NCI-H2171 treated with DMSO at 0.1 percent for 48 hours (cell line): ENCODE data around the gene SPEN.

Experiments used
- DNase-seq: peaks from one replicate; lab custom pipeline; 2025; lab: John Stamatoyannopoulos, UW

Gene SPEN

DNA sequence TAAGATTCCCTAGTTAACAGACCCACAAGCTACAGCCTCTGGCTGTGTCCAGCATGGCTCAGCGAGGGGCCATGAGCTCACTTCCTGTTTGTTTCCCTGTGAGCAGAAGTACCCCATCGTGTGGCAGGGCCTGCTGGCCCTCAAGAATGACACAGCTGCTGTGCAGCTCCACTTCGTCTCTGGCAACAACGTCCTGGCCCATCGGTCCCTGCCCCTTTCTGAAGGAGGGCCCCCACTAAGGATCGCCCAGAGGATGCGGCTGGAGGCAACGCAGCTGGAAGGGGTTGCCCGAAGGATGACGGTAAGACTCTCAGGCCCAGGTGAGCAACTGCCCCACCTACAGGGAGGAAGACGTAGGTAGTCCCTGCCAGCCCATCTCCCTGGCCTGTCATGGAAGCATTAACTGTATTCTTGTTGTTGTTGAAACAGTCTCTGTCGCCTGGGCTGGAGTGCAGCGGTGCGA, 90.2 kb downstream of the SPEN start:
- no peak for DNase-seq

DNA sequence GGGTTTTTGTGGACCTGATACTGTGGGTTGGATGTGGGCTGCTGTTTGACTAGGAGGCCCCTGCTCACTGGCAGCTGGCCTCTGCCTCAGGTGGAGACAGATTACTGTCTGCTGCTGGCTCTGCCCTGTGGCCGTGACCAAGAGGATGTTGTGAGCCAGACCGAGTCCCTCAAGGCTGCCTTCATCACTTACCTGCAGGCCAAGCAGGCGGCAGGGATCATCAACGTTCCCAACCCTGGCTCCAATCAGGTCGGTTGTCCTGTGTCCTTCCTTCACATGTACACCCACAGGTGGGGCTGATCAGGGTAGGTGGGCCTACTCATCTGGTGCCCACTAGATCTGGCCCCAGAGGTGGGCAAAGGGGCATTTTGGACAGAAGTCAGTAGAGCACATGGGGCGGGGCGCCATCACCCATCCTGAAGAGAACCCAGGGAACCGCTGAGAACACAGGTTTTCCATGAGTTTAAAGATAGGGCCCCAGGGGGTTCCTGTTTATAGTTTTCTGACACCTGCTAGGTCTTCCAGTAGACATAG, 91.2 kb downstream of the SPEN start:
- no peak for DNase-seq

DNA sequence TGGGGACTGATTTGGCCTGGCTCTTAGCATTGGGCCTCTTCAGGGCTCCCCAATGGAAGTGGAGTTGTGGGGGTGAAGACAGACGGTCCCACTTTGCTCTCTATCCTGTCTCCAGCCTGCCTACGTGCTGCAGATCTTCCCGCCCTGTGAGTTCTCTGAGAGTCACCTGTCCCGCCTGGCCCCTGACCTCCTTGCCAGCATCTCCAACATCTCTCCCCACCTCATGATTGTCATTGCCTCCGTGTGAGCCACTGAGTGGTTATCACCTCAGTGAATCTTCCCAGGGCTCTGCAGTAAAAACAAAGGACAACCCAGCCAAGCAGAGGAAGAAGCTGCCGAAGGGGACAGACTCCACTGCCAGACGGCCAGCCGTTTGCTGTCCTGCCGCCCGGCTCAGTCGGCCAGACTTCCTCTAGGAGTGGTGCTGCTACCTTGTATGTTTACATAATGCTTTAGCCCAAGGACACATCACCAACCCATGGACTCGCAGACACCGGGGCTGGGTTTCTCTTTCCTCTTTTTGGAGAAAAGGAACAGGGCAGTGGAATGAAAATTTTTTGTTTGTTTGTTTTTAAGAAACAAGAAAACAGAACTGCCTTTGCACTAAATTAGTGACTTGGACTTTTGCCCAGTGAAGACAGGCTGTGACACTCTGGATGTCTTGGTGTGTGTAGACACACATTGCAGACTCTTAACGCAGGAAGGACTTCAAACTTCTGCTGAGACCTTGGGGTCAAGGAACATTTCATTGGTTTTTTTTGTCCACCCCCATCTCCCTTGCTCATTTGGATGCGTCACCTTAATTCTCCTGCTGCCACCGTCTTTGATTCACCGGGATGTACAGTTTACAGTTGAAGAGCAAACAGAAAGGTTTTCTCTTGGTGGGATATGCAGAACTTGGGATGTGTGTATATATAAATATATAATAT, 91.9 kb downstream of the SPEN start:
- DNase-seq, result no peak

DNA sequence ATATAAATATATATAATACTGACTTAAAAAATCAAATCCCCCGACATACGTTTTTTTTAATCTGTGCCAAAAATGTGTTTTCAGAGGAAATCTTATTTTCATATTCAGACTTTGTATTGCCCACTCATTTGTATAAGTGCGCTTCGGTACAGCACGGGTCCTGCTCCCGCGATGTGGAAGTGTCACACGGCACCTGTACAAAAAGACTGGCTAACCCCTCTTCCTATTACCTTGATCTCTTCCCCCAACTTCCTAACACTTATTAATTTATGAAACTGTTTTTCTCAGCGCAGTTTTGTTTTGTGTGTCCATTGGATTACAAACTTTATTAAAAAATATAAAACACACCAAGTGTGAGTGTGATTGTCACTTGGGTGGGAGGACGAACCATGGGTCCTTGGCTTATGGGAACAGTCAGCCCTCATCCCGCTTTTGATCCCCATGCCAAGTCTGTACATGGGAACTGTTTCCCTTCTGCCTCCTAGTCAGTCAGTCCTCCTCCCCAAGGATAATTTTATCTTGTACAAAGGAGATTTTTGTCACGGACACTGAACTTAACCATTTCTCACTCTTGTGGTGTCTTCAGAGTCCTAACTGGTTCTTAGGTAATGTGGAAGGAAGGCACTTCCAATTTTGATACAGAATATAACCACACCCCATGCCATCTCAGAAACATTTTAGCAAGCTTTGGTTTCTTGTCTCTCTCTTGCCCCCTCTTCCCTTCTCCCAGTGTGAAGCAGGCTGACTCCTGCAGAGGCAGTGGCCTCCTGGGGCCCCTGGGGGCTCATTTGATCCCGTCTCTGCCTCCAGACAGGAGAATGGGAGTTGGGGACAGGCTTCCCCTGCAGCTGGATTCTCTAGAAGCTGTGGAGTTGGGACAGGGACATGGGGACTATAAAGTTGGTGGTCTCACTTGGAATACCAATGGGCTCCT, 92.9 kb downstream of the SPEN start:
- DNase-seq, result no peak

DNA sequence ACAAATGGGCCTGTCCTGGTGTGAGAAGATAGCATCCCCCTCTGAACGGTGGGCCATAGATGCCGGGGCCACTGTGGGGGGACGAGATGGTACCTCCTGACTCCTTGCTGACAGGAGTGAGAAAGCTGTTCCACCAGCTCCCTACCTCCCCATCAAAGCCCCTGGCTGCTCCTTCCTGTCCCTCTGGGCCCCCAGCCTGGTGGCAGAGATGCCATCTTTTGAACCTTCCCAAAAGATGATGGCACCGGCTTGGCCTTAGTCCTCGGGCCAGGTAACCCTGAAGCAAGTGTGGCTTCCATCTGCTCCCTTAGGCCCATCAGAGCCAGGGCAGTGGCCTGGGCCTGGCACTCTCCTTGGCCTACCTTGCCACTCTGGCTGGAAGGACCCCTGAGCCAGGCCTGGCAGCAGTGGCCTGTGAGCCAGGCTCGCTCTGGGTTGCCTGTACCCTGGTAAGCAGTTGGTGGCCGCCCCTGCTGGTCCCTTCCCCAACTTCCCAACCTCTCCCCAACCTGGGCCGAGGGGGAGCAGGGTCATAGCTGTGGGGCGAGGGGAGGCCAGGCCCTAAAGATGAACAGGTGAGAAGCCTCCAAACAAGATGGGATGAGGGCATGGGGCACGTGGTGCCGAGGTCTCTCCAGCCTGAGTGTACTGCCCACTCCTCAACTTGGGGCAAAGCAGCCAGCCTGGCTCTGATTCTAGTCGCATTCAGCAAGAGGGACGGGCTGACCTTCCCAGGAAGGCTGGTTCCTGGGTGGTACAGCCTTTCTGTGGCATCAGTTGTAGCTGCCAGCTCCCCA, 93.7 kb downstream of the SPEN start:
- no peak for DNase-seq

DNA sequence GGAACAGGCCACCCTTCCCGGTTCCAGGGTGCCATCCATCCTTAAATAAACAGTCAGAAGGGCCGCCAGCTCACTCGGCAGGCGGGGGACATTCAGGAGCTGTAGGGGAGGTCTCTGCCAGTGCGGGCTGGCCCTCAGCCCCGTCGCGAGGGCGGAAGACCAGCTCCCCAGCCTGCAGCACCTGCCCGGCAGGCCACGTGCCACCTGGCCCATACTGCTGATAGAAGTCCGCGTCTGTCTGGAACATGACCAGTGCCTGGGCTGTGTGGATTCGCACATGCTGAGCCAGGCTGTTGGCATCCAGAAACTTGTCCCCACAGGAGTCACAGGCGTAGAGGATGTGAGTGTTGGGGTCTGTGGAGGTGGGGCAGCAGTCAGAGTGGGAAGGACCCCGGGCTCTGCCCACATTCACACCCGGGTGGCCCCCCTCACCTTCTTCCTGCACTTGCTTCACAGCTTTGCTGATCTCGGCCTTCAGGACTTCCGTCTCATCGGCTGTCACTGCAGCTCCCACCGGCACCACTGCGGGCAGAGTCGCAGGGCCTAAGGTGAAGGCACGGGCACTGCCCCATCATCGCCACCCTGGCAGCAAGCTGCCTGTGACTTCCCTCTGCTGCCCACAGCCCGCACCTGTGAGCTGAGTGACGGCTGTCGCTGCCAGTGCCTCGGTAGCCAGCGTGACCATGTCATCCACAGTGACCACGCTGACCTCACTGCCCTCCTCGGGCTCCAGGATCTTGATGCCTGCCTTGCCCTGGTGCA, 94.6 kb downstream of the SPEN start:
- DNase-seq, result no peak

DNA sequence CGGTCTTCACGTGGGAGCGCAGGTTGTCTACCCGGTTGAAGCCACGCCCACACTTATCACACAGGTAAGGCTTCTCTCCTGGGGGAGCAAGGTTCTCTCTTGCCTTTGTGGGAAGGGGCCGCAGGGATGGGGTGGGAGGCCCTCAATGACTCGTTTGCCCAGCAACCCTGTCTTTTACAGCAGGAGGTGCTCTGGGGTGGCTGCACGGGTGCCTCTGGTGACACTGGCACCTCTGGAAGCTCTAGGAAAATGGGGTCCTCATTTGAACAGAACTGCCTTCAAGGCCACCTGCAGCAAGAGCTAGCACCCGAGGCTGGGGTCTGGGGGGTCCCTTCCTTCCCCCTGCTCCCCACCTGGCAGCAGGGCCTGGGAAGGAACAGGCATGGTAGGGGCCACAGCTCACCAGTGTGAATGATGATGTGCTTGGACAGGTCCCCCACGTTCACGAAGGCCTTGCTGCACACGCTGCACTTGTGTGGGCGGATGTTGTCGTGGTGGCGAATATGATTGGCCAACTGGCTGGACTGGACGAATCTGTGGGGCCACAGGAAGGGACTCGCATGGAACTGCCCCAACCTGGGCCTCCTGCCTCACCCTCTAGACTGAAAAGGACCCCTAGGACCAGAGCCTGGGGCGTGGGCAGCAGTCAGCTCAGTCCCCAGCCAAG, 95.3 kb downstream of the SPEN start:
- no peak for DNase-seq

DNA sequence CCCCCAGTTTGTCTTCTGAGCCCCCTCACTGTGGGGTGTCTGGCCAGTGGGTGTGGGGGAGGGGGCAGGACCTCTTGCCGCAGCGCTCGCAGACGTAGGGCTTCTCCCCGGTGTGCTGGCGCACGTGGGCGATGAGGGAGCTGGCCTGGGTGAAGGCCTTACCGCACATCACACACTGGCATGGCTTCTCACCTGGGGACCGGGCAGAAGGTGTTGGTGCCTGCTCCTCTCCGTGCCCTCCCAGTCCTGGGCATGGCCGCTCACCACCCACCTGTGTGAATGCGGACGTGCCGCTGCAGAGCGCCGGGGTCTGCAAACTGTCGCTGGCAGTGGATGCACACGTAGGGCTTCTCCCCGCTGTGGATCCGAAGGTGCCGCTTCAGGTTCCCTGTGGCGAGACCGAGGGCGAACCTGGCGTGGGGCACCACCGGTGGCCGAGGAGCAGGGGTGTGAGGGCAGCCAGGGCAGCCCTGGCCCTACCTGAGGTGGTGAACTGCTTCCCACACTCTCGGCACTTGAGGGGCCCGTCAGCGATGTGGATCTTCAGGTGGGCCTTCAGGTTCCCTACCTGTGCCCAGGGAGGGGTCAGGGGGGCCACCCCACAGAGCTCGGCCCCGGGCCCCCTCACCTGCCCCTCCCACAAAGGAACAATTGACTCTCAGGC, 96.0 kb downstream of the SPEN start:
- no peak for DNase-seq

DNA sequence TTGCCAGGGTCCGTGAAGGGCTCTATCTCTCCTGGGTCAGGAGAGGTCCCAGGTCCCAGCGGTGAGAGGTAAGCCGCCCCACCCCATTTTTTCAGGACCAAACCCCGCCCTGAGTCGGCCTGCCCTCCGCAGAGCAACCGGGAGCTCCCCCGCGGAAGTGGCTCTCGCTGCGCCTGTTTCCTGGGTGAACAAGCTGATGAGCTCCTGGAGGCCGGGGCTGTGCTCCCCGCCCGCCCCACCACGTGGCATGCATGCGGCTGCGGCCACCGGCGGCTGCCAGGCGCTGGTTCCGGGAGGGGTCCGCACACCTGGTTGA, 96.4 kb downstream of the SPEN start:
- DNase-seq, result no peak

DNA sequence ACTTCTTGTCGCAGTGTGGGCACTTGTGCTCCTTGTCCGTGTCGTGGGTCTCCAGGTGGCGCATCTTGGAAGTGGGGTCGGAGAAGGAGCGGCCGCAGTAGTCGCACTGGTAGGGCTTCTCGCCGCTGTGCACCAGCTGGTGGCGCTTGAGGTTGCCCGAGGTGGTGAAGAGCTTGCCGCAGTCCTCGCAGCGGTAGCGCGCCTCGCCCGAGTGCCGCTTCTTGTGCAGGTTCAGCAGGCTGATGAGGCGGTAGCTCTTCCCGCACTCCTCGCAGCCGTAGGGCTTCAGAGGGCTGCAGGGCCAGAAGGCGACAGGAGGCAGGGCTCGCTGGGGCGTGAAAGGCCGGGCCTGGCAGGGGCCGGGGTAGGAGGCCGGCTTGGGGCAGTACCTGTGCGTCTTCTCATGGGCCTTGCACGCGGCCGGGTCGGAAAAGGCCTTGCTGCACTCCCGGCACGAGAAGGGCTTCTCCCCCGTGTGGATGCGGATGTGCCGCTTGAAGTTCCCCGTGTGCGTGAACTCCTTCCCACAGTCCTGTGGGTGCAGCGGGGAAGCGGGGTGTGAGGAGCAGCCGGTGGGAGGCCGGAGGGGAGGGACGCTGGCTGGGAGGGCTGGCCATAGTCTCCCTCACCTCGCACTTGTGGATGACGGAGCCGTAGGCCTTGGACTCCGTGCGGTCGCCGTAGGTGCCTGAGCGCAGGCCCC, 97.0 kb downstream of the SPEN start:
- DNase-seq, result no peak

DNA sequence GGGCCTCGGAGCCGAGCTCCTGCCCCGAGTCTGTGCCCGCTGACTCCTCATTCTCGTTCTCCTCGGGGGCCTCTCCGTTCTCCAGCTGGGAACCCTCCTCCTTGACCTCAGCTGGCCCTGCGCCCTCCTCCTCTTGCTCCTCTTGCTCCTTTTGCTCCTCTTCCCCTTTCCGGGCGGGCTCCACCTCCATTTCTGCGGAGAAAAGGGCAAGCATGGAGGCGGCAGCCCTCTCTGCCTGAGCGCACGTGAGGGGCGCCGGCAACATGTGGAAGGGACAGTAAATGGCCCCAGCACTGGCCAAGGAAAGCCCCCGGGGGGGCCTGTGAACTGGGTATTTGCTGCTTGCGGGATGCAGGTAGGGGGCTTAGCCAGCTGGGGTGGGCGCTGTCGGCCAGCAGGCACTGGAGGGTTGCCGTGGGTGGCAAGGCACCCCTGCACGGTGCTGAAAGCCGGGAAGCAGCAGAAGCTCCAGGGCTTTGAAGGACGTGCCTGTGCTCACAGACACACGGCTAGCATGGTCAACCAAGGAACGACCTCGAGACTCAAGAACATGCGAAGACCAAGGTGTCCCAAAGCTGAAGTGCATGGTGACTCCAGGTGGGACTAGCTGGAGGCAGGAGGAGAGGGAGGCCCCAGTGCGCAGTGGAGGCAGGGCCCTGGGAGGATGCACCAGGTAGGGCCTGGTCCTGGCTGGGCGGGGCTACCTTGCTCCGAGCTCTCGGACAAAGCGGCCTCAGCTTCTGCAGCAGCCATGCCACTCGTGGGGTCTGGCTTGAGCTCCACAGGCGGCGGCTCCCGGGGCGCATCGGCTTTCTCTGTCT, 97.7 kb downstream of the SPEN start:
- no peak for DNase-seq

DNA sequence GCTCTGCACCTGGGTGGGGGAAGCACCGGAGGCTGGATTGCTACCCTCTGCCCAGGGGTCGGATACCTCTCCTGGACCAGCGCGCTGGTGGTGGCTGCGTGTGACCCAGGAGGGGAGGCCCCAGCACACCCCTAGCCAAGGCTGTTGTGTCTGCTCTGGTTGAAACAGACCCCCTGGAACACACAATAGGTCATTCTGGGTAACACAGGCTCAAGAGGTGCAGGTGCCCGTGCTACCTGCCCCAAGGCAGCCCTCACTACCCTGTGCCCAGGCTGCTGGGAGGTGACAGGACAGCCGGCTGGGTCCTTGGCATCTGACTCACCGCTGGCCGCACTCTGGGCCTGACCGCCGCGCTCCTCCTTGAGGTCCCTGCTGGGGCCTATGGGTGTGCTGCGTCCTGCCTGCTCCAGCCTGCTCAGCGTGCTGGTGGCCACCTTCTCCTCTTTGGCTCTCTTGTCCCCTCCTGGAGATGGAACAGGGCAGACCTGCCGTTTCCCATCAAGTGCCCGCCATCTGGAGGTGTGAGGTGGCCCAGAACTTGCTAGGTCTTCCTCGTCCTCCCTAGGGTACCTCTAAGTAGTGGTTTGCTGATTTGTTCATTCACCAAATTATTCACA, 98.4 kb downstream of the SPEN start:
- no peak for DNase-seq

DNA sequence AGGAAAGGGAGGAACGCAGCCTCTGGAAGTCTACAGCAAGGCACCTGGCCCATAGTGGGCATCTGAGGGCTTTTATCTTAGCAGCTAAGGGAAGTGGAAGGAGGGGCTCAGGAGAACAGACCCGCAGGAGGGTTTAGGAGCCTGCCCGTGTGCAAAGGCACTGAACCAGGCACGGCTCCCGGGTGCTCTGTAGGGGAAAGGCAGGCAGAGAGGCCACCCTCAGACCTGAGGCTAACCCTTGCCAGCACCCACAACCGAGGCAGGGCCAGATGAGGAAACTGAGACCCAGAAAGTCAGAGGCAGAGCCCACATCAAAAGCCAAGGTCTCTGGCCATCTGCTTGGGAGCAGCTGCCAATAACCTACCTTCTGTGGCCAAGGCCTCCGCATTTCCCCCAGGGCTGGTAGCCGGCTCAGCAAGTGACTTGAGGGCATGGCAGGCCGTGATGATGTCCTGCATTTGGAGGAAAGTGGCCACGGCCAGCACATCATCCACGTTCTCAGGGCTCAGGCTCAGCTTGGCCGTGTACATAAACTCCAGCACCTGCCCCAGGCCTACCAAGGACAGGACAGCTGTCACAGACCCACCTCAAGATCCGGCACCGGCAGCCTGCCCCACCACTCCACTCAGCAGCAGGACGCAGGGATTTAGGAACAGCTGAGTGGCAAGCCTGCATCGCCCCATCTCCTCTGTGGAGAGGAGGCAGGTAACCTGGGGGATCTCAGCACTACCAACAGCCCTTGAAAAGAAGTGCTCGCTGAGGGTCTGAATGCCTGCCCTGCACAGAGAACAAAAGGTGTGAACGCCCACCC, 99.3 kb downstream of the SPEN start:
- no peak for DNase-seq

DNA sequence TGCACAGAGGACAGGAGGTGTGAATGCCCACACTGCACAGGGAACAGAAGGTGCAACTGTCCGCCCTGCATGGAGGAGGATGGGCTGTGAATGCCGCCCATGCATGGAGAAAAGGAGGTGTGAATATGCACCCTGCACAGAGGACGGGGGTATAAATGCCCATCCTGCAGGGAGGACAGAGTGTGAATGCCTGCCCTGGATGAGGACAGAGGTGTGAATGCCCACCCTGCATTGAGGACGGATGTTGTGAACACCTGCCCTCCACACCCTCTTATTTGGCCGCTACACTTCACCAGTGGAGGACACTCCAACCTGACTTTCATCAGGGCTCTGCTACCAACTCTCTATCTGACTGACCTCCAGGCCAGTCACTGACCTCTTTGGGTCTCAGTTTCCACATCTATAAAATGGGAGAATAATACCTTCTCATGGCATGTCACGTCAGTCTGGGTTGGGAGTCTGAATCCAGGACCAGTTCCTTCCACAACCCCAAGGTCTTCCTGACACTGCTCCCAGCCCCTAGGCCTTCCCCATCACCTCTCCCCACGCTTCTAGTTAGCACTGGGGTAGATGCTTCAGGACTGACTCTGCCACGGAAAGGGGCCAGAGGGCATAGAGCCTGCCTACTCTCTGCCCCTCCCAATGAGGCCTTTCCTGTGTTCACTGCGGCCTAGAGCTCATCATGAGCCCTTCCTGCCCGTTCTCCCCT, 100.0 kb downstream of the SPEN start:
- no peak for DNase-seq

DNA sequence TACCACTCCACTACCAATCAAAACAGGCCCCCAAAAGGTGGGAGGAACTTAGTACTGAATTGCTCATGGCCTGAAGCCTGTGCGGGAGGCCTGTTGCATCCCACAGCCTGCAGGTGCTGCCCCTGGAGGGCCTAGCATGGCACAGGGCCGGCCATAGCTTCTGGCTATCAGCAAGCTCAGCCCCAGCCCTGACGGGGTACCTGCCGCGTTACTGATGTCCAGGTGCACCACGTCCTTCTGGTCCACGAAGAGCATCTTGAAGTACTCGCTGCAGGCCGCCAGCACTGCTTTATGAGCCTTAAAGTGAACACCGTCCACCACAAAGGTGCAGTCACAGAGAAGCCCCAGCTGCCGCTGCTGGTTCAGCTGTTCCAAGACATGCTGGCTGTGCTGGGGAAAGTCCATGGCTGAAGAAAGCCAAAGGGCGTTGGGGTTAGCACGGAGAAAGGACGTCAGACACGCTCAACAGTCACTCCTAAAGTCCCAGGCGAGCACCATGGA, 100.6 kb downstream of the SPEN start:
- DNase-seq, result no peak
